ENCODE measurements around the gene OSBP2.

- TF ChIP-seq CTCF (conservative IDR thresholded peaks at IDR 0.05; ENCODE audit: low read depth in 2 of 2) (no peak), STAT1 (IDR thresholded peaks at IDR 0.05; ENCODE audit: unreplicated experiment) (no peak), POLR2AphosphoS5 (IDR thresholded peaks at IDR 0.05; ENCODE audit: low read depth) (no peak)
Measured at GRCh38 chr22:30855677-30856518, 161.2 kb downstream of the OSBP2 start.
